OCI-M2 (cell line): Measurements from ENCODE around the gene ZBTB20.

Experiments
- DNase-seq: peaks from one replicate; lab custom pipeline; 2025; ENCODE audit not compliant: unreplicated experiment; lab: John Stamatoyannopoulos, UW

The ZBTB20 gene

GRCh38 chr3:114351822-114352145 is 795.3 kb downstream of the ZBTB20 start:
- no peak for DNase-seq

- no peak for DNase-seq
Measured at GRCh38 chr3:114351123-114351821, 795.8 kb downstream of the ZBTB20 start.

GRCh38 chr3:114350690-114351089 is 796.4 kb downstream of the ZBTB20 start:
- DNase-seq = no peak

- DNase-seq = no peak
Measured at GRCh38 chr3:114350271-114350670, 796.8 kb downstream of the ZBTB20 start.

DNA sequence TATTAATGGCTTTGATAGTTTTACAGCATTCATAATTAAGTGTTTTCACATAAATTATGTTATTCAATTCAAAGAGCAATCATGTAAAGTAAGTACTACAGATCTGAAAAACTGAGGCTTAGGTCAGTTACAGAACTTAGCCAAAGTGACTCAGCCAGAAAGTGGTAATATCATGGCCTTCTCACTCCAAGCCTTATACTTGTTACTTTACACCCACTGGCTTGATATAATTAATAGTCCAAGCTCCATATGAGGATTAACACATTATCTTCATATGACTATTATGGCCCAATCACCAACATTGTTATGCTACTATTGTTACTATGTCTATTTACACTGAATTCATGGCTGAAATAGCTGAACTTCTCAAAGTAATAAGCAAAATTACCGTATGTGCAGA is 802.6 kb downstream of the ZBTB20 start:
- DNase-seq = no peak

DNA sequence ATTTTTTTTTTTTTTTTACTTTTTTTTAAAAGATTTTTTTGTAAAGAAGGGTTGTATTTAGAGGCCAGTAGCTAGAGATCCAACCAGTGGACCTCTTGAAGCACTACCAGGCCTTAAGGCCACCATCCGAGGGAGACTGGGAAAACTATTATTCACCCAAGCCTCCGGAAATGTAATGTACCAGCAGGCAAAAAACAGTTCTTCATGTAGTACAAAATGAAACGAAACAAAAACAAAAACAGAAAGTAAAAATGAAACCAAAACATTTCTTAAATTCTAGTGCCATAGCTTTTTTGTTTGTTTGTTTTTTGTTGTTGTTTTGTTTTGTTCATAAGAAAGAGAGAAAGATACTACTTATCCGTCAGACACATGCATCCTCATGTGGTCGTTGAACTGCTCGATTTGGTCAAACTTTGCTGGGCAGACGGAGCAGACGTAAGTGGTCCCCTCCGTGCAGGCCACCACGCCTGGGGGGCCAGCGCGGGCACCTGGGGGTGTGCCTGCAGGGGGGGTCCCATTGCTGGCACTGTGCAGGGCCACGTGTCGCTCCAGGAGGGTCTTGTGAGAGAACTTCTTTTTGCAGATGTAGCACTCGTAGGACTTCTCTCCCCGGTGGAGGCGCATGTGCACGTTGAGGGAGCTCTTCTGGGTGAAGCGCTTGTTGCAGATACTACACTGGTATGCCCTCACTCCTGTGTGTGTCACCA is 808.3 kb downstream of the ZBTB20 start:
- no peak for DNase-seq

DNA sequence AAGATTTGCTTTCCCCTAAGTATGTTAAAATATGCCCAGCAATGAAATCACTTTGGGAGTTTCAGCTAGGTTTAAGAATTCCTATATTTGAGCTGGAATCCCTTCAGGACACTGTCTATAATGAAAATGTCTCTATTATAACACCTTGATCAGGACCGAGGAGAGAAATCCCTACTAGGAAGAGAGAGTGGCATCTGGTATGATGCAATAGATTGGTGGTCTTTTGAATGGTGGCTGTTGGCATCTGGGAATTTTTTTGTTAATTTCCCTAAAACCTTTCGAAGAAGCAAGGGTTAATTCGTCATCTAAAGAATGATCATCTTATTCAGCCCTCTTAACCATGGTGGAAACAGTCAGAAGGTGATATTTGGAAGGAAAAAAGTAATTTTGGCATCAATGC is 810.2 kb downstream of the ZBTB20 start:
- DNase-seq = no peak

DNA sequence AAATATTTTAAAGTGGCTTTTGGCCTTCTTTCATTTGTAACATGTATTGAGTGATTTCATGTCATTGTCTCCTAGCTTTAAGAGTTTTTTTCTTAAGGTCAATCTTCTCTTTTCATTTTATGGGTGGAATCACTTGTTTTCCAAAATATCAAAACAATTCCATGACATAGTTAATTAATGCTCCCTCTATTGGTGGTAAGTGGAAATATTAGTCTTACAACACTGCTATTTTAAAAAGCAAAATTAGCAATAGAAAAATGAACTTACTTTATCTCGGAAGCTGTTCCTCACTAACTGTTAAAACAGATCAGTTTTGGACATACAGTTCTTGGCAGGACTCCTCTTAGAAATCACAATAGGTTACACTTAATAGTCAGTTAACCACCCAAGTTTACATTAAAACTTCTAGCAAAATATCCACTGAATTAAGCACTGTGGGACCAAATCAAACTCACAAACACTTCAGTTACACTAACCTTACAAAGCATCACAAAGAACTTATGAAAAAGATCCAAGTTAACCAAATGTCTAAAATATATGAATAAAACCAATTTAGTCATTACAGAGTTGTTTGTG is 810.9 kb downstream of the ZBTB20 start:
- no peak for DNase-seq

GRCh38 chr3:114333923-114334240 is 813.2 kb downstream of the ZBTB20 start:
- no peak for DNase-seq

- DNase-seq = no peak
Measured at GRCh38 chr3:114333180-114333922, 813.7 kb downstream of the ZBTB20 start.

- DNase-seq = no peak
Measured at GRCh38 chr3:114332342-114333179, 814.5 kb downstream of the ZBTB20 start.

DNA sequence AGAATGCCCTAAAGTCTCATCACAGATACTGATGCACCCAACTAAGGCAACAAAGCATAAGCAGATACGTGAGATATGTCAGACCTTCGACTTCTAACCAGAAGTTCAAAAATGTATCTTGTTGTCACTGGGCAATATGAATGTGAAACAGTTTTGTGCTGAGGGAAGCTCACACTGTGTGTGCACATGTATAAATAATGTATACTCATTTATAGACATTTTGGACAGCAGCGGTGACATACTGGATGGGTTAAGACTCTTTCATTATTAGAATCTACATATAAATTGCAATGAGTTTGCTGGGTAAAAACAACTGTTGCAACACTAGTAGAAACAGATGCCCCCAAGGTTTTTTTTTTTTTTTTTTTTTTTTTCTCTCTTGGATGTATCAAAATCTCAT is 815.4 kb downstream of the ZBTB20 start:
- DNase-seq = no peak

DNA sequence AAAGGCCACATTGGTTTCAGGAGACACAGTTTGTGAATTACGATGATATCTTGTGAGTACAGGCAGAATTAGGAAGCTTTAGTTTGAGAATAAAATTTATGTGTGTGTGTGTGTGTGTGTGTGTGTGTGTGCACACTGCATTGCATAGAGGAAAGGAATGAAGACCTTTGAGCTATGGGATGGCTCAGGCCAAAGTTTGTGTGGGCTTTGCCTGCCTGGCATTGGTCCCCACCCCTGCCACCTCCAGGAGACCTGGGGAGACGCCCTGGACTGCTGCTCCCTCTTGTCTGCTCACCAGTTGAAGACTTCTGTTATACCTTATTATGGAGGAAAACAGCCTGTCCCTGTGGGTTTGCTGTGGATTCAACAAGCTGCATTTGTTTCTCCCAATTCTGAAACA is 816.1 kb downstream of the ZBTB20 start:
- no peak for DNase-seq

DNA sequence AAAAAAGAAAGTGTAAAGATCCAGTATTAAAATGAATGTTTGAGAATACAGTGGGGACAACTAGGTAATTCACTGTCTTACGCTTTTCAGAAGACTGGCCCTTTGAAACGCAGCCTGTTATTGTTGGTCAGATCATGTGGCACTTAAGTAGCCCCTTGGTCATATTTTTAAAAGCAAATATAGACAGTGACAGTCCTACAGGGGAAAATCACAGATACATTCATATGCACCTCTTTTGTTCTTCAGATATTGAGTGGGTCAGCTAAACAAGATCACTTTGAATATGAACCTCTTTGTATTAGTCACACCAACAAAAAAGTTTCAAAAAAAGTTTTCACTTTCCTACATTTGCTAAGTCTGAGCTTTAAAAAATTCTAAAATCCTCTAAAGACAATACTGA is 817.3 kb downstream of the ZBTB20 start:
- DNase-seq = no peak

DNA sequence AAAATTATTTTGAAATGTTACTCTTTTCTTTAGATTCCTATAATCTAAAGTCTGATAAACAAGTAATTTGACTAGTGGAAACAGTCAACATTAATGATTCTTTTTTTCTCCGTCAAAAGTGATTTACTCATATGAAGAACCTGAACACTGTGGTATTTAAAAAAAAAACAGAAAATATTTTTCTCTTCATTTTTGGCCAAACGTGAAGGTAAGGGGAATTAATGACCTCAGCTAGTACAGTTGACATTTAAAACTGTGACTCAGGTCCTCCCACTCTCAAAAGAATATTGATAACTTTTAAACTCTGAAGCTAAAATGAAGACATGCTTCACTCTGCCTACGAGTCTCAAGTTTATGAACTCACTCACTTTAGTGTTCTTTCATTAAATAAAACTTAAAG is 818.7 kb downstream of the ZBTB20 start:
- DNase-seq = no peak

DNA sequence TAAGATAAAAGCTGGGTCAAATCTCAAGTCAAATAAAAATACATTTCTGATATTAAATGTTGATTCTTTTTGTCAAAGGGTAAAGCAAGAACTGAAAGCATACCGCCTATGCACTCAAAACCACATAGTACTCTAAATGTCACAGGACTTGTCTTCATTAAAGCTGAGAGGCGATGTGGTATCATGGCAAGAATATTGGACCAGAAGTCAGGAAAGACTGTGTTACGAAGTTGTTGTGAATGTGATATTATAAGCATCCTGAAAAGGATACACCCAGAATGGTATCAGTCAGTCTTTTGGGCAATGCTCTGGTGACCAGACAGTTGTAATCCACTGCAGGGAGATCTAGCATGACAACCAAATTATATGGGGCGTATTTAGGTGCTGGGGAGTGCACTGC is 819.4 kb downstream of the ZBTB20 start:
- DNase-seq = no peak

- no peak for DNase-seq
Measured at GRCh38 chr3:114323546-114324254, 823.4 kb downstream of the ZBTB20 start.

DNA sequence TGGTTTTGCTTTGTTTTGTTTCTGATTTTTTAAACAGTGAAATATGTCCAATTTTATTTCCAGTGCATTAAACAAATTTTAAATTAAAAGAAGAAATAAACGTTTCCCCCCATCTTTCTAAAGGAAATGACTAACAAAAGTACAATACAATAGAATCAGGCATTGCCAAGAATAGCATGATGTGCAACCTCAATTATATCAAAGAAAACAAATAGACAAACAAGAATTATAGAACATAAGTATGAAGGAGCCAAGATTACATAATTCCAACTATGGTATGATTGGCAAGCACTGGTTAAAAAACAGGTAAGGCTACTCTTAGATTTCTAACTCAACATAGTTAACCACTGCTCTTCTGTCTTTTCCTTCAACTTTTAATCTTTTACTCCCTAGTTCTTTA is 826.8 kb downstream of the ZBTB20 start:
- no peak for DNase-seq

- DNase-seq = no peak
Measured at GRCh38 chr3:114319453-114319852, 827.6 kb downstream of the ZBTB20 start.

- DNase-seq = no peak
Measured at GRCh38 chr3:114318295-114318694, 828.8 kb downstream of the ZBTB20 start.

GRCh38 chr3:114314282-114314681 is 832.8 kb downstream of the ZBTB20 start:
- no peak for DNase-seq
